Tibial nerve (tissue), 4 donors: ENCODE results near the gene AMACR. TPM values are rescaled to one million over a fixed set of nuclear protein-coding genes. Genes with fewer than 3 reads are reported as not detected.

Experiments used
- DNase-seq, 2 donors: peaks; one replicate each; pipeline ENCODE4 v3.0.0-alpha.2; 2019; ENCODE audit warnings: low spot score in 2 of 2
- H3K27ac ChIP-seq, 4 donors: fragments of 200-600 bp; sonication (generic) in 3 of 4; one replicate each; pipeline ENCODE4 v1.5.1; 2017 to 2019; ENCODE audit warnings: mild to moderate bottlenecking in 1 of 4
- H3K27me3 ChIP-seq, 2 donors: fragments of 200-600 bp; sonication (generic) in 1 of 2; one replicate each; pipeline versions ENCODE4 v1.5.1 to v1.6.0; 2017 to 2019
- H3K36me3 ChIP-seq, 3 donors: fragments of 200-600 bp; sonication (generic); one replicate each; pipeline ENCODE4 v1.5.1; 2018 to 2019
- H3K4me1 ChIP-seq, 4 donors: fragments of 200-600 bp; sonication (generic) in 3 of 4; one replicate each; pipeline ENCODE4 v1.5.1; 2017 to 2019
- H3K4me3 ChIP-seq, 4 donors: fragments of 200-600 bp; sonication (generic) in 3 of 4; one replicate each; pipeline ENCODE4 v1.5.1; 2017 to 2019; ENCODE audit warnings: mild to moderate bottlenecking in 1 of 4, moderate library complexity in 1 of 4
- H3K9me3 ChIP-seq, 4 donors: fragments of 200-600 bp; sonication (generic) in 3 of 4; one replicate each; pipeline ENCODE4 v1.5.1; 2017 to 2019
- EP300 ChIP-seq, 2 donors: sonication (generic); formaldehyde crosslinking; IDR thresholded peaks; one replicate each; pipeline ENCODE4 v1.6.1; 2017; ENCODE audit warnings: antibody characterized with exemption in 2 of 2, mild to moderate bottlenecking in 1 of 2
- POLR2A ChIP-seq, 2 donors: fragments of 450-650 bp; IDR thresholded peaks; one replicate each; pipeline ENCODE4 v1.6.1; 2017; ENCODE audit warnings: antibody characterized with exemption in 2 of 2, mild to moderate bottlenecking in 2 of 2, moderate library complexity in 2 of 2
- WGBS, 2 donors: methylation state at CpG; one replicate each; pipeline ENCODE4 v1.1.5; 2018; 5-methylcytosine and 5-hydroxymethylcytosine counted together
- total RNA-seq, 4 donors: library from RNA; depleted of rRNA; stranded (reverse); fragments of >200 nt; gene quantifications; one replicate each; pipeline ENCODE4 v1.1.0, GENCODE V29; 2016
- TF ChIP-seq, protein P1 (sequence below), 5 experiments: fragments of 200-600 bp in 3 of 5; fragments of 450-650 bp in 2 of 5; sonication (generic) in 3 of 5; IDR thresholded peaks; one replicate each; pipeline ENCODE4 v1.5.1; 2016 to 2019; ENCODE audit warnings: antibody characterized with exemption in 5 of 5, mild to moderate bottlenecking in 3 of 5, moderate library complexity in 2 of 5

AMACR gene
- total RNA-seq, 4 donors from 2014 or later: 3.7 to 10.7 (median 7.5) TPM

DNA sequence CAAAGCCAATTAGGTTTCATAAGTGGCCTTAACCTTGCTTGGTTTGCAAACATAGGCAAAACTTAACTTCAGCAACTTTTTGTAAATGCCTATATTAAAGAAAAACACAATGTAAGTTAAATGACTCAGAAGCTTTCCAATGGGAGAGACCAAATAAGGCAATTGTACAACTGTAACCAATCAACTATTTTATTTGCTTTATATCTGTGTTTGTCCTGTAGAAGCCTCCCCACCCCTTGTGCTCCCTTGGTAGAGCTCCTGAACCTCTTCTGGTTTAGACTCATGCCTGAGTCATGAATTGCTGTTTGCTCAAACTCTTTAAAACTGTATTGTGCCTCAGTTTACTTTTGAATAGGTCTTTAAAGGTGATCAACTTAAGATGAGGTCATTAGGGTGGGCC, 38.1 kb upstream of the AMACR start:
- H3K36me3 ChIP-seq: peaks cover 0 to 18% (median 0%) of the 10 kb centered on the region in 3 donors
- no peaks in the 10 kb centered on the region for H3K27me3 ChIP-seq
- DNase-seq: no peak
- TF ChIP-seq, protein P1, sequence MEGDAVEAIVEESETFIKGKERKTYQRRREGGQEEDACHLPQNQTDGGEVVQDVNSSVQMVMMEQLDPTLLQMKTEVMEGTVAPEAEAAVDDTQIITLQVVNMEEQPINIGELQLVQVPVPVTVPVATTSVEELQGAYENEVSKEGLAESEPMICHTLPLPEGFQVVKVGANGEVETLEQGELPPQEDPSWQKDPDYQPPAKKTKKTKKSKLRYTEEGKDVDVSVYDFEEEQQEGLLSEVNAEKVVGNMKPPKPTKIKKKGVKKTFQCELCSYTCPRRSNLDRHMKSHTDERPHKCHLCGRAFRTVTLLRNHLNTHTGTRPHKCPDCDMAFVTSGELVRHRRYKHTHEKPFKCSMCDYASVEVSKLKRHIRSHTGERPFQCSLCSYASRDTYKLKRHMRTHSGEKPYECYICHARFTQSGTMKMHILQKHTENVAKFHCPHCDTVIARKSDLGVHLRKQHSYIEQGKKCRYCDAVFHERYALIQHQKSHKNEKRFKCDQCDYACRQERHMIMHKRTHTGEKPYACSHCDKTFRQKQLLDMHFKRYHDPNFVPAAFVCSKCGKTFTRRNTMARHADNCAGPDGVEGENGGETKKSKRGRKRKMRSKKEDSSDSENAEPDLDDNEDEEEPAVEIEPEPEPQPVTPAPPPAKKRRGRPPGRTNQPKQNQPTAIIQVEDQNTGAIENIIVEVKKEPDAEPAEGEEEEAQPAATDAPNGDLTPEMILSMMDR (IDR thresholded peaks at IDR 0.05): no peak
- TF ChIP-seq EP300 (IDR thresholded peaks at IDR 0.05) (no peak), POLR2A (IDR thresholded peaks at IDR 0.05) (no peak)
- no peaks in the 10 kb centered on the region for H3K9me3 ChIP-seq
- H3K4me1 ChIP-seq: peaks cover 0 to 24% (median 8%) of the 10 kb centered on the region in 4 donors
- H3K27ac ChIP-seq: no peak overlapping the region
- H3K4me3 ChIP-seq: no peak overlapping the region

DNA sequence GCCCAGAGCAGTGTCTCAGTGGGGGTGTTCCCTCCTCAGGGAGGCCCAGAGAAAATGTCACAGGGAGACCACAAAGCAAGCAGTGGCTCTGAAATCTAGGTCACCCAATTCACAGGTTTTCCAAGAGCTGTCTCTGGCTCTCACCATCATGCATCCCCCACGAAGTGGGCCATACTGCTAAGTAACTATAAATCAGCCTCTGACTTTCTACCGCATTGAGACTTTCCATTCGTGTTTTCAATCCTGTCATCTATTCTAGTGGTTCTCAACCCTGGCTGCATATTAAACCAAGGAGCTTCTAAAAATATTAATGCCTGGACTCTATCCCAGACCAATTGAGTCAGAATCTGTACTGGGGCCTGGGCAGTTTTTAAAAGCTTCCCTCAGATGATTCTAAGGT, 37.2 kb upstream of the AMACR start:
- Histone ChIP-seq H3K27me3 (no peaks in the 10 kb centered on the region), H3K4me1 (peaks cover 0 to 24% (median 8%) of the 10 kb centered on the region in 4 donors), H3K27ac (peak overlapping the region in 1 of 4 donors; percentile 10), H3K36me3 (peaks cover 0 to 9% (median 0%) of the 10 kb centered on the region in 3 donors), H3K4me3 (no peak overlapping the region), H3K9me3 (no peaks in the 10 kb centered on the region)
- TF ChIP-seq EP300 (IDR thresholded peaks at IDR 0.05): no peak
- TF ChIP-seq, protein P1 (IDR thresholded peaks at IDR 0.05): no peak
- TF ChIP-seq POLR2A (IDR thresholded peaks at IDR 0.05): no peak
- whole genome bisulfite sequencing, 2 donors: 68 to 87% methylated on average over 3 of the region's 3 CpGs
- no peak for DNase-seq

DNA sequence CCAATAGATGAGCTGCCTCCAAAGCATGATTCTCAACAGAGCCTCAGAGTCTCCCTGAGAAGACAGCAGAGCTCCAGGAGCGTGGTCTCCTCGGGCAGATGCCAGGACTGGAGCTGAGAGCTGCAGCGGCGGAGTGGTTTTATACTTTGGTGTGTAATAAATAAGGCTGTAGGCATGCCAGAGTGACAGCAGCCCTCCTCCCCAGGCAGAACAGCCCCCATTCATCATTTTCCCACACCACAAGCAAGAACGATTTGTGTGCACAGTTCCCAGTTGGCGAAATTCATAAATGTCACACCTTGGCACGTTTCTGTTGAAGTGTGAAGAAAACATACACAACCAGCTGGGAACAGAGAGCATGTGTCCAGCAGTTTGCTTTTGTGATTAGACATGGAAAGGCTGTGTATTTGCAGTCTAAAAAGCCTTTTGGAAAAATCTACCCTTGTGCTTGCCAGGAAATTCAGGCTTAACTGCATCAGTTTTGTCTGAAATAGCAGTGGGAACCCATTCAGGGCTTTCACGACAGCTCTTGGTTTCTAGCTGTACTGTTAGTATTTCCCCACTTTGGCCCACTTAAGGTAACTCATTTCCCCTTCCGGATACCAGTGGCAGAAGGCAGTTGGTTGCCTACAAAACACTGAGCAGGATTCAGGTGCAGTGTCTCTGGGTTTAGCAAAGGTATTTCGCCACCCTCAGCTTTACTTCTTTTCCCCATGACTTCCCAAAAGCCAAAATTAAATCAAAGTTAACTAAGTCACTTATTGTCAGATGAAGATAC, 35.4 kb upstream of the AMACR start, which contains the start of gene C1QTNF3:
TSS of gene C1QTNF3 (minus strand) at position 115 of the 778 bp plus-strand sequence. CDS start at position 27, 88 bp downstream.
- WGBS, 2 donors: 31 to 39% methylated on average over 10 of the region's 10 CpGs
- H3K27ac ChIP-seq: peak within 1 kb of the TSS in 2 of 4 donors; percentile 25 to 64
- TF ChIP-seq EP300 (IDR thresholded peaks at IDR 0.05) (no peak), POLR2A (IDR thresholded peaks at IDR 0.05) (no peak)
- TF ChIP-seq, protein P1 (IDR thresholded peaks at IDR 0.05): no peak
- H3K9me3 ChIP-seq: no peaks in the 10 kb centered on the region
- H3K4me3 ChIP-seq: peak within 1 kb of the TSS in 2 of 4 donors; percentile 10 to 11
- no peaks in the 10 kb centered on the region for H3K27me3 ChIP-seq
- no peak for DNase-seq
- H3K36me3 ChIP-seq: no peaks in the 10 kb centered on the region
- peaks cover 0 to 33% (median 8%) of the 10 kb centered on the region in 4 donors for H3K4me1 ChIP-seq

DNA sequence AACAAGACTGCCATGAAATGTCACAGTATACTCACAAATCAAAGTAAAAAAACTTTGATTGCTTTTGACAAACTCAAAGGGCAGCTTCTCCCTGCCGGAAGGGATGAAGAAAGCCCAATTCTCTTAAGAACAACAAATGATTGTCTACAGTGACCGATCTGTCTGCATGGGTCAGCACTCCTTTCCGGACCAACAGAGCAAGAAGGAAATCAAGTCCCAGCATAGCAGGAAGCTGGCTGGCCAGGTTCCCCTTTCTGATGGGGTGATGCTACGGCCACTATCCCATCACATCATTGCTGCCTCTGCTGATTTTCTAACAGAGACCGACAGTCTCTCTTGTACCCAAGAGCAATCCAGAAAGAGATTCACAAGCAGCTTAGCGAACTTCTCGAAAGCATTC, 34.5 kb upstream of the AMACR start:
- Histone ChIP-seq H3K4me1 (peaks cover 0 to 43% (median 10%) of the 10 kb centered on the region in 4 donors), H3K36me3 (no peaks in the 10 kb centered on the region), H3K9me3 (no peaks in the 10 kb centered on the region), H3K27ac (peak overlapping the region in 2 of 4 donors; percentile 25 to 64), H3K27me3 (no peaks in the 10 kb centered on the region), H3K4me3 (peak overlapping the region in 1 of 4 donors; percentile 11)
- WGBS, 2 donors: 27 to 31% methylated on average over 7 of the region's 7 CpGs
- peak in 1 of 2 donors; percentile 16 for DNase-seq
- peak in 1 of 2 donors; percentile 9 for TF ChIP-seq EP300 (IDR thresholded peaks at IDR 0.05)
- no peak for TF ChIP-seq POLR2A (IDR thresholded peaks at IDR 0.05)

DNA sequence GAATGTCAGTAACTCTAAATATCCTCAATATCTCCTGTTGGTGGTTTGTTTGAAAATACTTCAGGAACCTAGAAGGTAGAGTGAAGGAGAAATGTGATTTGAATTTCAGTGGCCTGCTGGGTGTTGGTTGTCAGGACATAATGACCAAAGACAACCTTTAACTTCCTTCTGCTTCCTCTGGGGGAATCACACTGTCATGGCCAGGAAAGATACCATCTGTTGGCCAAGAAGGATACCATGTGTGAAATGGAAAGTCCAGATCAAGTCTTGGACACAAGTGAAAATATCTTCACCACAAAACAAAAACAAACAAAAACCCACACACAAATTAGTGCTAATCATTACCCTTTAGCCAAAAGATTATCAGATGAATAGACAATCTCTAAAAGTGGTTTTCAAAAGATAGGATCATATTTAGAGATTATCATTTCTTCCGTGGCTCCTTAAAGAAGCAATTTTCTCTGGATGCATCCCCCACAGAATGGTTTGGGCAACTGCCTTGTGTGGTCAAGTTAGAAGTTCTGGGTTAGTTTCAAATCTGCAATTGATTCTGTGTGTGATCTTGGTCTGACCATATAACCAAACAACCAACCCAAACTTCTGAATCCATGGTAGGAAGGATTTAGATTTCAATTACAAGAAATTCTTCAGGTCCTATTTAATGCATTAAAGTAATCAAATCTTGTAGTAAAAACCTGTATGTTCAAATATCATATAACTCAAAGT, 33.6 kb upstream of the AMACR start:
- Histone ChIP-seq H3K27ac (no peak overlapping the region), H3K36me3 (no peaks in the 10 kb centered on the region), H3K9me3 (no peaks in the 10 kb centered on the region), H3K27me3 (no peaks in the 10 kb centered on the region), H3K4me1 (peaks cover 0 to 43% (median 10%) of the 10 kb centered on the region in 4 donors), H3K4me3 (no peak overlapping the region)
- 79 to 86% methylated on average over 1 of the region's 1 CpG for WGBS, 2 donors
- DNase-seq: no peak
- TF ChIP-seq POLR2A (IDR thresholded peaks at IDR 0.05) (no peak), EP300 (IDR thresholded peaks at IDR 0.05) (no peak)
- TF ChIP-seq, protein P1 (IDR thresholded peaks at IDR 0.05): no peak
